DOHH2 (cell line): ENCODE measurements around the gene GFI1B.

Experiments used
- H3F3A ChIP-seq: fragments of 200-600 bp; sonication (generic), shearing (Covaris generic); 2 replicates; pipeline ENCODE4 v1.6.0; 2016; ENCODE audit warnings: antibody characterized with exemption, mild to moderate bottlenecking; ENCODE audit not compliant: control insufficient read depth, insufficient read depth
- H3K27ac ChIP-seq: fragments of 200-600 bp; sonication (generic); 2 replicates; pipeline ENCODE4 v1.5.1; 2014; ENCODE audit warnings: low read depth, mild to moderate bottlenecking, low read length, moderate library complexity
- H3K27me3 ChIP-seq: fragments of 200-600 bp; sonication (generic); 2 replicates; pipeline ENCODE4 v1.6.1; 2014; ENCODE audit warnings: mild to moderate bottlenecking, low read length, mixed read lengths; ENCODE audit not compliant: control insufficient read depth
- H3K36me3 ChIP-seq: fragments of 200-600 bp; sonication (generic); 2 replicates; pipeline ENCODE4 v1.6.1; 2014; ENCODE audit warnings: mild to moderate bottlenecking, low read length, moderate library complexity, mixed read lengths; ENCODE audit not compliant: control insufficient read depth
- H3K4me1 ChIP-seq: fragments of 200-600 bp; sonication (generic); 2 replicates; pipeline ENCODE4 v1.6.1; 2014; ENCODE audit warnings: mild to moderate bottlenecking, low read length, mixed read lengths; ENCODE audit not compliant: control insufficient read depth
- H3K4me2 ChIP-seq: fragments of 200-600 bp; sonication (generic); 2 replicates; pipeline ENCODE4 v1.6.0; 2014; ENCODE audit warnings: mild to moderate bottlenecking, low read length, moderate library complexity
- H3K4me3 ChIP-seq: fragments of 200-600 bp; sonication (generic); 2 replicates; pipeline ENCODE4 v1.5.1; 2014; ENCODE audit warnings: mild to moderate bottlenecking, low read length, mixed read lengths
- H3K79me2 ChIP-seq: fragments of 200-600 bp; sonication (generic); 2 replicates; pipeline ENCODE4 v1.6.1; 2014; ENCODE audit warnings: mild to moderate bottlenecking, low read length, mixed read lengths; ENCODE audit not compliant: control insufficient read depth
- H3K9me2 ChIP-seq: fragments of 200-600 bp; sonication (generic); replicated peaks from 2 replicates; pipeline ENCODE4 v1.6.1; 2014; ENCODE audit warnings: mild to moderate bottlenecking, low read length, mixed read lengths; ENCODE audit not compliant: control insufficient read depth
- H3K9me3 ChIP-seq: fragments of 200-600 bp; sonication (generic); 2 replicates; pipeline ENCODE4 v1.6.1; 2014; ENCODE audit warnings: antibody characterized with exemption, low read length, mixed read lengths; ENCODE audit not compliant: control insufficient read depth, insufficient read depth
- H4K20me1 ChIP-seq: fragments of 200-600 bp; sonication (generic); 2 replicates; pipeline ENCODE4 v1.6.0; 2014; ENCODE audit warnings: low read depth, mild to moderate bottlenecking, antibody characterized with exemption, low read length, moderate library complexity; ENCODE audit not compliant: control insufficient read depth, insufficient read depth
- CTCF ChIP-seq: fragments of 200-600 bp; sonication (generic); IDR thresholded peaks from one replicate; pipeline ENCODE4 v1.5.1; 2014; ENCODE audit warnings: antibody characterized with exemption, mild to moderate bottlenecking, low read depth, low read length; ENCODE audit not compliant: poor library complexity, severe bottlenecking
- EZH2phosphoT487 ChIP-seq: fragments of 200-600 bp; sonication (generic); IDR thresholded peaks from 2 replicates; pipeline ENCODE4 v1.6.1; 2017; ENCODE audit warnings: borderline replicate concordance, mild to moderate bottlenecking, antibody characterized with exemption, low read length, moderate library complexity, mixed read lengths

GFI1B gene

GRCh38 chr9:132985489-132985888 lies 7.0 kb downstream of the GFI1B start:
- no peaks in the 10 kb centered on the region for H3K9me2 ChIP-seq
- H3K4me3 ChIP-seq, result no peak overlapping the region
- H3K79me2 ChIP-seq, result no peaks in the 10 kb centered on the region
- no peaks in the 10 kb centered on the region for H3K27me3 ChIP-seq
- peaks cover 8% of the 10 kb centered on the region for H3K36me3 ChIP-seq
- H4K20me1 ChIP-seq, result no peaks in the 10 kb centered on the region
- H3F3A ChIP-seq, result no peaks in the 10 kb centered on the region
- no peak overlapping the region for H3K4me2 ChIP-seq
- no peak overlapping the region for H3K27ac ChIP-seq
- peaks cover 13% of the 10 kb centered on the region for H3K4me1 ChIP-seq
- no peak for TF ChIP-seq CTCF
- no peak for TF ChIP-seq EZH2phosphoT487
- no peaks in the 10 kb centered on the region for H3K9me3 ChIP-seq

- Histone ChIP-seq H3K79me2 (no peaks in the 10 kb centered on the region), H3K27me3 (no peaks in the 10 kb centered on the region), H3K9me3 (no peaks in the 10 kb centered on the region), H3K4me2 (no peak overlapping the region), H3F3A (no peaks in the 10 kb centered on the region), H3K27ac (no peak overlapping the region), H4K20me1 (no peaks in the 10 kb centered on the region), H3K4me3 (no peak overlapping the region), H3K4me1 (peaks cover 17% of the 10 kb centered on the region), H3K9me2 (no peaks in the 10 kb centered on the region), H3K36me3 (peaks cover 9% of the 10 kb centered on the region)
- TF ChIP-seq CTCF (no peak), EZH2phosphoT487 (no peak)
Measured at GRCh38 chr9:132986114-132986513, 7.6 kb downstream of the GFI1B start.

- TF ChIP-seq CTCF (no peak), EZH2phosphoT487 (no peak)
- H3K79me2 ChIP-seq, result no peaks in the 10 kb centered on the region
- H3F3A ChIP-seq, result no peaks in the 10 kb centered on the region
- peaks cover 9% of the 10 kb centered on the region for H3K36me3 ChIP-seq
- no peak overlapping the region for H3K4me2 ChIP-seq
- H3K9me2 ChIP-seq, result no peaks in the 10 kb centered on the region
- H3K27me3 ChIP-seq, result no peaks in the 10 kb centered on the region
- no peak overlapping the region for H3K4me3 ChIP-seq
- H3K4me1 ChIP-seq, result peaks cover 24% of the 10 kb centered on the region
- no peaks in the 10 kb centered on the region for H4K20me1 ChIP-seq
- H3K27ac ChIP-seq, result no peak overlapping the region
- no peaks in the 10 kb centered on the region for H3K9me3 ChIP-seq
Measured at GRCh38 chr9:132986640-132987620, 8.4 kb downstream of the GFI1B start.
